Effector memory CD4-positive, alpha-beta T cell (primary cell): Measurements from ENCODE around the gene RASGRP1.

Experiments
- DNase-seq, 3 donors: peaks; one replicate each; pipeline ENCODE4 v3.0.0-alpha.2; 2020
- H3K27ac ChIP-seq: 2 replicates; pipeline ENCODE4 v1.7.0; 2013; ENCODE audit warnings: mild to moderate bottlenecking, low read length, moderate library complexity; ENCODE audit not compliant: insufficient read depth, poor library complexity, severe bottlenecking
- H3K27me3 ChIP-seq: replicated peaks from 2 replicates; pipeline ENCODE4 v1.7.0; 2013; ENCODE audit warnings: mild to moderate bottlenecking, low read length; ENCODE audit not compliant: insufficient read depth, control insufficient read depth, poor library complexity, severe bottlenecking
- H3K36me3 ChIP-seq: 2 replicates; pipeline ENCODE4 v1.7.0; 2013; ENCODE audit warnings: mild to moderate bottlenecking, low read length, moderate library complexity; ENCODE audit not compliant: control insufficient read depth, insufficient read depth
- H3K4me1 ChIP-seq: 2 replicates; pipeline ENCODE4 v1.7.0; 2013; ENCODE audit warnings: low read length, mild to moderate bottlenecking; ENCODE audit not compliant: control insufficient read depth, insufficient read depth, poor library complexity, severe bottlenecking
- H3K4me3 ChIP-seq: 2 replicates; pipeline ENCODE4 v1.7.0; 2013; ENCODE audit warnings: low read length, low read depth, mild to moderate bottlenecking; ENCODE audit not compliant: insufficient read depth, poor library complexity, severe bottlenecking
- H3K9me3 ChIP-seq: 2 replicates; pipeline ENCODE4 v1.7.0; 2013; ENCODE audit warnings: mild to moderate bottlenecking, low read length, moderate library complexity; ENCODE audit not compliant: control insufficient read depth

The RASGRP1 gene

GRCh38 chr15:38577424-38577987, 12.9 kb upstream of the RASGRP1 start:
- H3K9me3 ChIP-seq: no peaks in the 10 kb centered on the region
- H3K4me1 ChIP-seq: peaks cover 15% of the 10 kb centered on the region
- H3K27me3 ChIP-seq: no peaks in the 10 kb centered on the region
- H3K36me3 ChIP-seq: no peaks in the 10 kb centered on the region
- DNase-seq: no peak
- H3K4me3 ChIP-seq: no peak overlapping the region
- no peak overlapping the region for H3K27ac ChIP-seq

- Histone ChIP-seq H3K36me3 (no peaks in the 10 kb centered on the region), H3K9me3 (no peaks in the 10 kb centered on the region), H3K4me1 (peaks cover 15% of the 10 kb centered on the region), H3K27ac (no peak overlapping the region), H3K4me3 (no peak overlapping the region), H3K27me3 (no peaks in the 10 kb centered on the region)
- DNase-seq: no peak
Measured at GRCh38 chr15:38576837-38577236, 12.2 kb upstream of the RASGRP1 start.

GRCh38 chr15:38576261-38576660, 11.6 kb upstream of the RASGRP1 start:
- Histone ChIP-seq H3K9me3 (no peaks in the 10 kb centered on the region), H3K4me3 (no peak overlapping the region), H3K27ac (no peak overlapping the region), H3K36me3 (no peaks in the 10 kb centered on the region), H3K4me1 (peaks cover 15% of the 10 kb centered on the region), H3K27me3 (no peaks in the 10 kb centered on the region)
- DNase-seq: no peak

- DNase-seq: no peak
- Histone ChIP-seq H3K27me3 (no peaks in the 10 kb centered on the region), H3K9me3 (no peaks in the 10 kb centered on the region), H3K4me1 (peaks cover 38% of the 10 kb centered on the region), H3K36me3 (no peaks in the 10 kb centered on the region), H3K27ac (peak overlapping the region; percentile 96), H3K4me3 (peak overlapping the region; percentile 69)
Measured at GRCh38 chr15:38565287-38565670, 665 bp upstream of the RASGRP1 start.

GRCh38 chr15:38563723-38564519, 693 bp downstream of the RASGRP1 start:
- Histone ChIP-seq H3K27me3 (no peaks in the 10 kb centered on the region), H3K36me3 (peaks cover 4% of the 10 kb centered on the region), H3K4me3 (peak overlapping the region; percentile 69), H3K9me3 (no peaks in the 10 kb centered on the region), H3K4me1 (peaks cover 51% of the 10 kb centered on the region), H3K27ac (peak overlapping the region; percentile 96)
- DNase-seq: peak; percentile 73 to 77 (median 76)

GRCh38 chr15:38562278-38562677, 2.3 kb downstream of the RASGRP1 start:
- H3K9me3 ChIP-seq: no peaks in the 10 kb centered on the region
- no peaks in the 10 kb centered on the region for H3K27me3 ChIP-seq
- peaks cover 8% of the 10 kb centered on the region for H3K36me3 ChIP-seq
- DNase-seq: no peak
- peak overlapping the region; percentile 69 for H3K4me3 ChIP-seq
- peaks cover 65% of the 10 kb centered on the region for H3K4me1 ChIP-seq
- H3K27ac ChIP-seq: peak overlapping the region; percentile 96

GRCh38 chr15:38560456-38560926, 4.1 kb downstream of the RASGRP1 start:
- peak overlapping the region; percentile 69 for H3K4me3 ChIP-seq

GRCh38 chr15:38559636-38560307, 4.8 kb downstream of the RASGRP1 start:
- H3K36me3 ChIP-seq: peaks cover 10% of the 10 kb centered on the region
- H3K9me3 ChIP-seq: no peaks in the 10 kb centered on the region
- no peaks in the 10 kb centered on the region for H3K27me3 ChIP-seq
- DNase-seq: no peak
- peak overlapping the region; percentile 69 for H3K4me3 ChIP-seq
- H3K4me1 ChIP-seq: peaks cover 74% of the 10 kb centered on the region
- peak overlapping the region; percentile 96 for H3K27ac ChIP-seq

More at GRCh38 chr15:38560456-38560926, 4.1 kb downstream of the RASGRP1 start:
- H3K4me1 ChIP-seq: peaks cover 74% of the 10 kb centered on the region
- no peaks in the 10 kb centered on the region for H3K9me3 ChIP-seq
- H3K36me3 ChIP-seq: peaks cover 10% of the 10 kb centered on the region
- H3K27me3 ChIP-seq: no peaks in the 10 kb centered on the region
- DNase-seq: no peak
- H3K27ac ChIP-seq: peak overlapping the region; percentile 96

GRCh38 chr15:38559131-38559530, 5.5 kb downstream of the RASGRP1 start:
- peaks cover 10% of the 10 kb centered on the region for H3K36me3 ChIP-seq
- no peaks in the 10 kb centered on the region for H3K9me3 ChIP-seq
- DNase-seq: no peak
- H3K27me3 ChIP-seq: no peaks in the 10 kb centered on the region
- H3K4me3 ChIP-seq: peak overlapping the region; percentile 69
- peaks cover 80% of the 10 kb centered on the region for H3K4me1 ChIP-seq
- H3K27ac ChIP-seq: peak overlapping the region; percentile 96
